NCI-H187 (cell line): Measurements from ENCODE around the gene ANKRD12.
"Not testable (repeated sequence)": the region's sequence is repeated elsewhere in the genome, so short reads cannot be mapped to it uniquely, and the experiment has no call there.

Experiments used
- DNase-seq, 2 experiments: peaks; one replicate each; lab custom pipeline; 2025; lab: John Stamatoyannopoulos, UW

The ANKRD12 gene

GRCh38 chr18:9146224-9146623, 9.6 kb downstream of the ANKRD12 start:
- no peak for DNase-seq

- no peak for DNase-seq
These were observed 11.0 kb downstream of the ANKRD12 start for GRCh38 chr18:9147440-9148202.

- DNase-seq = no peak
These were observed 11.6 kb downstream of the ANKRD12 start for GRCh38 chr18:9148203-9148552.

GRCh38 chr18:9150121-9150520, 13.5 kb downstream of the ANKRD12 start:
- no peak for DNase-seq

GRCh38 chr18:9153256-9153655, 16.7 kb downstream of the ANKRD12 start:
- no peak for DNase-seq

GRCh38 chr18:9156604-9157249, 20.1 kb downstream of the ANKRD12 start:
- no peak for DNase-seq

GRCh38 chr18:9157806-9158205, 21.2 kb downstream of the ANKRD12 start:
- DNase-seq = no peak

- DNase-seq = no peak
These were observed 23.4 kb downstream of the ANKRD12 start for GRCh38 chr18:9160014-9160413.

GRCh38 chr18:9162663-9163062, 26.1 kb downstream of the ANKRD12 start:
- DNase-seq = not testable (repeated sequence)

GRCh38 chr18:9164149-9164548, 27.6 kb downstream of the ANKRD12 start:
- not testable (repeated sequence) for DNase-seq

- DNase-seq = not testable (repeated sequence)
These were observed 29.3 kb downstream of the ANKRD12 start for GRCh38 chr18:9165883-9166282.

- not testable (repeated sequence) for DNase-seq
These were observed 32.9 kb downstream of the ANKRD12 start for GRCh38 chr18:9169515-9169914.

GRCh38 chr18:9171919-9172318, 35.3 kb downstream of the ANKRD12 start:
- DNase-seq = not testable (repeated sequence)

GRCh38 chr18:9172506-9173127, 36.0 kb downstream of the ANKRD12 start:
- no peak for DNase-seq

- no peak for DNase-seq
These were observed 37.2 kb downstream of the ANKRD12 start for GRCh38 chr18:9173770-9174233.

- no peak for DNase-seq
These were observed 37.7 kb downstream of the ANKRD12 start for GRCh38 chr18:9174302-9174701.

GRCh38 chr18:9175115-9175514, 38.5 kb downstream of the ANKRD12 start:
- no peak for DNase-seq

- DNase-seq = no peak
These were observed 40.5 kb downstream of the ANKRD12 start for GRCh38 chr18:9177031-9177430.

- no peak for DNase-seq
These were observed 40.9 kb downstream of the ANKRD12 start for GRCh38 chr18:9177466-9177865.

- DNase-seq = no peak
These were observed 42.0 kb downstream of the ANKRD12 start for GRCh38 chr18:9178557-9178956.

GRCh38 chr18:9181275-9181674, 44.7 kb downstream of the ANKRD12 start:
- no peak for DNase-seq

GRCh38 chr18:9182852-9183399, 46.3 kb downstream of the ANKRD12 start:
- DNase-seq = no peak
